ENCODE measurements around the gene YBEY. TPM values are rescaled to one million over a fixed set of nuclear protein-coding genes. Genes with fewer than 3 reads are reported as not detected.
"Not testable (repeated sequence)": the region's sequence is repeated elsewhere in the genome, so short reads cannot be mapped to it uniquely, and the experiment has no call there.

YBEY gene
- total RNA-seq, 5 donors from 2014 or later (not counting 1 experiment from before 2014, with no cell fraction given), result 10.0 to 21.2 (median 19.3) TPM

DNA sequence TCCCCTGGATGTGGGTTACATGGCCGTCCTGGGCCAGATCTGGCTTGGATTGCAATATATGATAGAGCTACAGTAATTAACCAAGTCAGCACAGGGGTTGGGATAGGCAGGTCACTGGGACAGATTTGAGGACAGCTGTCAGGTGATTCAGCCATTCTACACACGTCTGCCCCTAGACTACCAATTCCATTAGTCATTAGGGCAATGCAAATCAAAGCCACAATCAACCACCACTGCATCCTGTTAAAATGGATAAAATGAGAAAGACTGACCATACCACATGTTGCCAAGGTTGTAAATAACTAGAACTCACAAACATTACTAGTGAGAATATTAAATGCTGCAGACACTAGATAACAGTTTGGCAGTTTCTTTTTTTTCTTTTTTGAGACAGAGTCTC lies 21.5 kb downstream of the YBEY start:
- H3K4me3 ChIP-seq (ENCODE audit: control insufficient read depth in 1 of 2, extremely low read depth in 1 of 2, low read length in 1 of 2), result no peak overlapping the region
- H3K27ac ChIP-seq (ENCODE audit: low read length), result no peak overlapping the region
- no peaks in the 10 kb centered on the region for H3K4me1 Mint-ChIP-seq
- ATAC-seq (replicated peaks in 1 of 4) (no peak), DNase-seq (no peak)
- no peaks in the 10 kb centered on the region for H3K27me3 Mint-ChIP-seq
- no peaks in the 10 kb centered on the region for H3K9me3 Mint-ChIP-seq
- peaks cover 10% of the 10 kb centered on the region for H3K36me3 Mint-ChIP-seq
- POLR2A ChIA-PET, result no interaction called here
- no peaks in the 10 kb centered on the region for H3K4me1 ChIP-seq (ENCODE audit: control insufficient read depth in 1 of 2, extremely low read depth in 1 of 2, insufficient read depth in 2 of 2, low read length in 2 of 2)
- H3K27ac Mint-ChIP-seq, result no peak overlapping the region
- no peak overlapping the region for H3K4me3 Mint-ChIP-seq
- H3K9me3 ChIP-seq, result no peaks in the 10 kb centered on the region
- H3K27me3 ChIP-seq (replicated peaks in 1 of 2; ENCODE audit: control insufficient read depth in 2 of 2, extremely low read depth in 1 of 2, insufficient read depth in 2 of 2, low read length in 1 of 2), result no peaks in the 10 kb centered on the region
- CTCF ChIA-PET, result no interaction called here
- H3K36me3 ChIP-seq (ENCODE audit: control insufficient read depth in 2 of 2, extremely low read depth in 1 of 2, insufficient read depth in 1 of 2, low read length in 1 of 2), result peaks cover 0 to 2% of the 10 kb centered on the region in 2 donors
- WGBS (ENCODE audit: insufficient coverage), result 100% methylated on average over 1 of the region's 2 CpGs

DNA sequence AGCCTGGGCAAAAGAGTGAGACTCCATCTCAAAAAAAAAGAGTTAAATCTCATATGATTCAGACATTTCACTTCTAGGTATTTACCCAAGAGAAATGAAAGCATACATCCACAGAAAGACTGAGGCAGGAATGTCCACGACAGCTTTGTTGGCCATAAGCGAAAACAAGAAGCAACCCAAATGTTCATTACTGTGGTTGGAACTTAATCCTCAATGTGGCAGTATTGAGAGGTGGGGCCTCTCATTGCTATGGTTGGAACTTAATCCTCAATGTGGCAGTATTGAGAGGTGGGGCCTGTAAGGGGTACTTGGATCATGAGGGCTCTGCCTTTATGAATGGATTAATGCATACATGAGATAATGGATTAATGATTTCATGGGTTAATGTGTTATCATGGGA lies 22.3 kb downstream of the YBEY start:
- 93% methylated on average over 2 of the region's 2 CpGs for WGBS (ENCODE audit: insufficient coverage)
- H3K27me3 Mint-ChIP-seq, result no peaks in the 10 kb centered on the region
- no peak overlapping the region for H3K27ac Mint-ChIP-seq
- no peaks in the 10 kb centered on the region for H3K9me3 Mint-ChIP-seq
- ChIA-PET POLR2A (no interaction called here), CTCF (no interaction called here)
- Histone ChIP-seq H3K27ac (ENCODE audit: low read length) (no peak overlapping the region), H3K4me3 (ENCODE audit: control insufficient read depth in 1 of 2, extremely low read depth in 1 of 2, low read length in 1 of 2) (no peak overlapping the region), H3K9me3 (no peaks in the 10 kb centered on the region), H3K27me3 (replicated peaks in 1 of 2; ENCODE audit: control insufficient read depth in 2 of 2, extremely low read depth in 1 of 2, insufficient read depth in 2 of 2, low read length in 1 of 2) (no peaks in the 10 kb centered on the region), H3K4me1 (ENCODE audit: control insufficient read depth in 1 of 2, extremely low read depth in 1 of 2, insufficient read depth in 2 of 2, low read length in 2 of 2) (no peaks in the 10 kb centered on the region), H3K36me3 (ENCODE audit: control insufficient read depth in 2 of 2, extremely low read depth in 1 of 2, insufficient read depth in 1 of 2, low read length in 1 of 2) (peaks cover 2% of the 10 kb centered on the region in 2 donors)
- H3K4me3 Mint-ChIP-seq, result no peak overlapping the region
- ATAC-seq (replicated peaks in 1 of 4) (no peak), DNase-seq (no peak)
- H3K36me3 Mint-ChIP-seq, result peaks cover 10% of the 10 kb centered on the region
- H3K4me1 Mint-ChIP-seq, result no peaks in the 10 kb centered on the region

DNA sequence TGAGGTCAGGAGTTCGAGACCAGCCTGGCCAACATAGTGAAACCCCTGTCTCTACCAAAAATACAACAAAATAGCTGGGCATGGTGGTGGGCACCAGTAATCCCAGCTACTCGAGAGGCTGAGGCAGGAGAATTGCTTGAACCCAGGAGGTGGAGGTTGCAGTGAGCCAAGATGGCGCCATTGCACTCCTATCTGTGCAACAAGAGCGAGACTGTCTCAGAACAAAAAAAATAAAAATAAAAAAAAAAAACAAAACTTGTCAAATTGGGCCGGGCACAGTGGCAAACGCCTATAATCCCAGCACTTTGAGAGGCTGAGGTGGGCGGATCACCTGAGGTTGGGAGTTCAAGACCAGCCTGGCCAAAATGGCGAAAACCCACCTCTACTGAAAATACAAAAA lies 24.1 kb downstream of the YBEY start:
- H3K27me3 Mint-ChIP-seq; CTCF ChIA-PET; H3K4me1 Mint-ChIP-seq; ATAC-seq (replicated peaks in 1 of 4); POLR2A ChIA-PET; H3K4me3 Mint-ChIP-seq; H3K9me3 Mint-ChIP-seq; H3K36me3 ChIP-seq (ENCODE audit: control insufficient read depth in 2 of 2, extremely low read depth in 1 of 2, insufficient read depth in 1 of 2, low read length in 1 of 2); DNase-seq; H3K4me1 ChIP-seq (ENCODE audit: control insufficient read depth in 1 of 2, extremely low read depth in 1 of 2, insufficient read depth in 2 of 2, low read length in 2 of 2); H3K27me3 ChIP-seq (replicated peaks in 1 of 2; ENCODE audit: control insufficient read depth in 2 of 2, extremely low read depth in 1 of 2, insufficient read depth in 2 of 2, low read length in 1 of 2); H3K27ac ChIP-seq (ENCODE audit: low read length); H3K27ac Mint-ChIP-seq; H3K4me3 ChIP-seq (ENCODE audit: control insufficient read depth in 1 of 2, extremely low read depth in 1 of 2, low read length in 1 of 2); H3K9me3 ChIP-seq; H3K36me3 Mint-ChIP-seq: not testable (repeated sequence)
- no CpG with 5 or more reads among the region's 8 CpGs for WGBS (ENCODE audit: insufficient coverage)

DNA sequence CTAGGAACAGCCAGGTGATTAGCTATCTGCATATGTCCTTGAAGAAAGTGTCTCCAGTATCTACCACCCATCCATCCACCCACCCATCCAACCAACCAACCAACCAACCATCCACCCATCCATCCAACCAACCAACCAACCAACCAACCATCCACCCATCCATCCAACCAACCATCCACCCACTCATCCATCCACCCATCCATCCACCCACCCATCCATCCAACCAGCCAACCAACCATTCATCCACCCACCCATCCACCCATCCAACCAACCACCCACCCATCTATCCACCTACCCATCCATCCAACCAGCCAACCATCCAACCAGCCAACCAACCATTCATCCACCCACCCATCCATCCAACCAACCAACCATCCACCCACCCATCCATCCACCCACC lies 25.4 kb downstream of the YBEY start:
- CTCF ChIA-PET, result no interaction called here
- no peak overlapping the region for H3K4me3 Mint-ChIP-seq

DNA sequence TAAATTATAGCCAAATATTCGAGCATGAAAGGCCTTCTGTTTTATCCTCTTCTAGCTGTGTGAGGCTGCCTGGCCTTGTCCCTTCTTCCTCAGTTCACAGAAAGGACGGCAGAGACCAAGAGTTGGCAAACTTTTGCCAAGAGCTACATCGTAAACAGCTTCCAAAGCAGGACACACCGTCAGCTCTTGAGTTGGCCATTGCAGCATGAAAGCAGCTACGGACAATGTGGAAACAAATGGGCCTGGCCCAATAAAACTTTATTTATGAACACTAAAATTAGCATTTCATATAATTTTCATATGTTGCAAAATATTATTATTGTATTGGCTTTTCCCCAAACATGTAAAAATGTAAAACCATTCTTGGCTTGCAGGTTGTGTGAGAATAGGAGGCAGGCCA lies 26.8 kb downstream of the YBEY start:
- Histone ChIP-seq H3K27me3 (replicated peaks in 1 of 2; ENCODE audit: control insufficient read depth in 2 of 2, extremely low read depth in 1 of 2, insufficient read depth in 2 of 2, low read length in 1 of 2) (no peaks in the 10 kb centered on the region), H3K9me3 (no peaks in the 10 kb centered on the region), H3K27ac (ENCODE audit: low read length) (no peak overlapping the region), H3K4me3 (ENCODE audit: control insufficient read depth in 1 of 2, extremely low read depth in 1 of 2, low read length in 1 of 2) (no peak overlapping the region), H3K4me1 (ENCODE audit: control insufficient read depth in 1 of 2, extremely low read depth in 1 of 2, insufficient read depth in 2 of 2, low read length in 2 of 2) (no peaks in the 10 kb centered on the region), H3K36me3 (ENCODE audit: control insufficient read depth in 2 of 2, extremely low read depth in 1 of 2, insufficient read depth in 1 of 2, low read length in 1 of 2) (peaks cover 2% of the 10 kb centered on the region in 2 donors)
- WGBS (ENCODE audit: insufficient coverage), result 97% methylated on average over 4 of the region's 5 CpGs
- Mint-ChIP-seq H3K27ac (no peak overlapping the region), H3K4me1 (no peaks in the 10 kb centered on the region), H3K36me3 (no peaks in the 10 kb centered on the region), H3K27me3 (no peaks in the 10 kb centered on the region), H3K9me3 (no peaks in the 10 kb centered on the region), H3K4me3 (no peak overlapping the region)
- CTCF ChIA-PET, result no interaction called here
- DNase-seq (no peak), ATAC-seq (replicated peaks in 1 of 4) (no peak)
- POLR2A ChIA-PET, result no interaction called here

More for the DNA sequence above, 25.4 kb downstream of the YBEY start:
- Histone ChIP-seq H3K36me3 (ENCODE audit: control insufficient read depth in 2 of 2, extremely low read depth in 1 of 2, insufficient read depth in 1 of 2, low read length in 1 of 2) (peaks cover 2% of the 10 kb centered on the region in 2 donors), H3K27ac (ENCODE audit: low read length) (no peak overlapping the region), H3K27me3 (replicated peaks in 1 of 2; ENCODE audit: control insufficient read depth in 2 of 2, extremely low read depth in 1 of 2, insufficient read depth in 2 of 2, low read length in 1 of 2) (no peaks in the 10 kb centered on the region), H3K4me3 (ENCODE audit: control insufficient read depth in 1 of 2, extremely low read depth in 1 of 2, low read length in 1 of 2) (no peak overlapping the region), H3K4me1 (ENCODE audit: control insufficient read depth in 1 of 2, extremely low read depth in 1 of 2, insufficient read depth in 2 of 2, low read length in 2 of 2) (no peaks in the 10 kb centered on the region), H3K9me3 (no peaks in the 10 kb centered on the region)
- Mint-ChIP-seq H3K9me3 (no peaks in the 10 kb centered on the region), H3K27ac (no peak overlapping the region), H3K27me3 (no peaks in the 10 kb centered on the region), H3K4me1 (no peaks in the 10 kb centered on the region), H3K36me3 (peaks cover 3% of the 10 kb centered on the region)
- DNase-seq (no peak), ATAC-seq (replicated peaks in 1 of 4) (no peak)
- POLR2A ChIA-PET, result no interaction called here

DNA sequence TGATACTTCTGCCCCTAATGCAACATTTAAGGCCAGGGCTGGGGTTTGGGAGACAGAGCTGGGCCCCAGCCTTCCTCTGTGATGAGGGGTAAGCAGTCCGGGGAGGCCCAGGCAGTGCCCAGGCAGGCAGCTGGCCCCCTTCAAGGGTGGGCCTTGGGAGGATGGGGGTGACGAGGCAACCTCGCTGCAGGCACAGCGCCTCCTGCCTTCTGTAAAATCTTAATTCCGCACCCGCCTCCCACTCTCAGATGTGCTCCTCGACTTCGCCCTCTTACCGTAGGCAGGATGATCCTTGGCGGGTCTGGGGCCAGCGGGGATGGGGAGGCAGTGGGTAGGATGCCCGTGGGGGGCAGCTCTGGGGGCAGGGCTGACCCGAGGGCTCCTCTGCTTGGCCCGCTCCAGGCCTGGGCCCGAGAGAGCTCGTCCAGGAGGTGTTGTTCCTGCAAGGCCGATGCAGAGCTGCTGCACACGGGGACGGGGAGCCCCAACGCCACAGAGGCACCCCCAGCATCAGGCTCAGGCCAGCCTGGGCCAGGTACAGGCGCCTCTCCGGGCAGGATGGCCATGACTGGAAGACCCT lies 28.4 kb downstream of the YBEY start:
- H3K27ac ChIP-seq (ENCODE audit: low read length), result no peak overlapping the region
- no peaks in the 10 kb centered on the region for H3K36me3 Mint-ChIP-seq
- H3K36me3 ChIP-seq (ENCODE audit: control insufficient read depth in 2 of 2, extremely low read depth in 1 of 2, insufficient read depth in 1 of 2, low read length in 1 of 2), result peaks cover 2% of the 10 kb centered on the region in 2 donors
- POLR2A ChIA-PET, result no interaction called here
- H3K27ac Mint-ChIP-seq, result no peak overlapping the region
- H3K4me1 Mint-ChIP-seq, result no peaks in the 10 kb centered on the region
- H3K4me3 ChIP-seq (ENCODE audit: control insufficient read depth in 1 of 2, extremely low read depth in 1 of 2, low read length in 1 of 2), result no peak overlapping the region
- DNase-seq (no peak), ATAC-seq (replicated peaks in 1 of 4) (no peak)
- no peaks in the 10 kb centered on the region for H3K9me3 Mint-ChIP-seq
- no peaks in the 10 kb centered on the region for H3K27me3 Mint-ChIP-seq
- CTCF ChIA-PET, result no interaction called here
- no peak overlapping the region for H3K4me3 Mint-ChIP-seq
- WGBS (ENCODE audit: insufficient coverage), result 97% methylated on average over 20 of the region's 22 CpGs
- no peaks in the 10 kb centered on the region for H3K27me3 ChIP-seq (replicated peaks in 1 of 2; ENCODE audit: control insufficient read depth in 2 of 2, extremely low read depth in 1 of 2, insufficient read depth in 2 of 2, low read length in 1 of 2)
- H3K9me3 ChIP-seq, result no peaks in the 10 kb centered on the region
- H3K4me1 ChIP-seq (ENCODE audit: control insufficient read depth in 1 of 2, extremely low read depth in 1 of 2, insufficient read depth in 2 of 2, low read length in 2 of 2), result no peaks in the 10 kb centered on the region

DNA sequence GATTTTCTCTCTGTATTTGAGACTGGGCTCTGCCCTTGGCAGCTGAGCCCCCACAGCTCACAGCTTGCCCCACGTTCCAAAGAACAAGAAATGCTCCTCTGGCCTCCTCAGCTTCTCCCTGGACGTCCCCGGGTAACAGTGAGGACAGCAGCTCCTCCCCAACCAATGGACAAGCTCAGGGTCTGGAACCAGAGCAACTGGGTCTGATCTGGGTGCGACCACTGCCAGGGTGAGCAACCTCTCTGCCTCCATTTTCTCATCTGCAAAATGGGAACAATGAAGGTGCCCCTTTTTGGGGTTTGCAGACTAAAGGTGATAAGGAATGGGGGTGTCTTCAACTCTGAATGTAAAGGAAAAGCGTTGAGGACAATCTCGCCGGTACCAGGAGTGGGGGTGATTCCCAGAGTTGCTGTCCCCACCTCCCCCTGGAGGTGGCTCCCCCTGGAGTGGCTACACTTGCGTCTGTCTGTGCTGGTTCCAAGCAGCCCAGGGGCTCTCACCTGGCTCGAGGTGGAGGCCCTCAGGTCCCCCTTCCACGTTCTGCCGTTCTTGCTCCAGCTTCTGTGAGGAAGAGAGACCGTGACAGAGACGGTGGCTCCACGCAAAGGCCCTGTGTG lies 30.7 kb downstream of the YBEY start:
- no peak overlapping the region for H3K4me3 ChIP-seq (ENCODE audit: control insufficient read depth in 1 of 2, extremely low read depth in 1 of 2, low read length in 1 of 2)
- Mint-ChIP-seq H3K9me3 (no peaks in the 10 kb centered on the region), H3K4me1 (peaks cover under 1 to 12% (median 7%) of the 10 kb centered on the region in 3 donors), H3K4me3 (no peak overlapping the region), H3K36me3 (no peaks in the 10 kb centered on the region), H3K27me3 (no peaks in the 10 kb centered on the region), H3K27ac (no peak overlapping the region)
- no peak overlapping the region for H3K27ac ChIP-seq (ENCODE audit: low read length)
- ATAC-seq (replicated peaks in 1 of 4), result no peak
- ChIA-PET CTCF (no interaction called here), POLR2A (no interaction called here)
- H3K27me3 ChIP-seq (replicated peaks in 1 of 2; ENCODE audit: control insufficient read depth in 2 of 2, extremely low read depth in 1 of 2, insufficient read depth in 2 of 2, low read length in 1 of 2), result no peaks in the 10 kb centered on the region
- H3K9me3 ChIP-seq, result no peaks in the 10 kb centered on the region
- DNase-seq, result no peak
- 95% methylated on average over 11 of the region's 14 CpGs for WGBS (ENCODE audit: insufficient coverage)
- peaks cover 0 to 2% of the 10 kb centered on the region in 2 donors for H3K36me3 ChIP-seq (ENCODE audit: control insufficient read depth in 2 of 2, extremely low read depth in 1 of 2, insufficient read depth in 1 of 2, low read length in 1 of 2)
- peaks cover 2 to 3% of the 10 kb centered on the region in 2 experiments for H3K4me1 ChIP-seq (ENCODE audit: control insufficient read depth in 1 of 2, extremely low read depth in 1 of 2, insufficient read depth in 2 of 2, low read length in 2 of 2)

Measured in T-cell (primary cell).